Neural progenitor cell (in vitro differentiated cells): ENCODE data around the gene SMIM1. TPM values are rescaled to one million over a fixed set of nuclear protein-coding genes. Genes with fewer than 3 reads are reported as not detected.

Experiments used
- DNase-seq: peaks from one replicate; pipeline ENCODE4 v3.0.0-alpha.2; 2016; ENCODE audit warnings: low spot score
- H2AFZ ChIP-seq: fragments of 200-600 bp; sonication (generic); replicated peaks from 2 replicates; pipeline ENCODE4 v1.6.1; 2016; ENCODE audit warnings: antibody characterized with exemption
- H3F3A ChIP-seq: fragments of 200-600 bp; sonication (generic); 2 replicates; pipeline ENCODE4 v1.6.1; 2016; ENCODE audit warnings: antibody characterized with exemption, low read depth
- H3K27ac ChIP-seq: fragments of 200-600 bp; sonication (generic); 2 replicates; pipeline ENCODE4 v1.5.1; 2016; ENCODE audit warnings: mild to moderate bottlenecking
- H3K27me3 ChIP-seq: fragments of 200-600 bp; sonication (generic); 2 replicates; pipeline ENCODE4 v1.6.1; 2016; ENCODE audit warnings: mild to moderate bottlenecking, moderate library complexity
- H3K36me3 ChIP-seq: fragments of 200-600 bp; sonication (generic); 2 replicates; pipeline ENCODE4 v1.5.1; 2016
- H3K4me1 ChIP-seq: fragments of 200-600 bp; sonication (generic); 2 replicates; pipeline ENCODE4 v1.6.1; 2016; ENCODE audit warnings: mixed run types
- H3K4me2 ChIP-seq: fragments of 200-600 bp; sonication (generic); 2 replicates; pipeline ENCODE4 v1.6.1; 2016
- H3K4me3 ChIP-seq: fragments of 200-600 bp; sonication (generic); 2 replicates; pipeline ENCODE4 v1.5.1; 2016
- H3K79me2 ChIP-seq: fragments of 200-600 bp; sonication (generic); 2 replicates; pipeline ENCODE4 v1.6.1; 2016; ENCODE audit warnings: low read depth
- H3K9ac ChIP-seq: fragments of 200-600 bp; sonication (generic); 2 replicates; pipeline ENCODE4 v1.6.1; 2016
- H3K9me3 ChIP-seq: fragments of 200-600 bp; sonication (generic); 2 replicates; pipeline ENCODE4 v1.5.1; 2016; ENCODE audit warnings: low read depth
- H4K20me1 ChIP-seq: fragments of 200-600 bp; sonication (generic); 2 replicates; pipeline ENCODE4 v1.6.1; 2016; ENCODE audit warnings: low read depth
- H3K27ac Mint-ChIP-seq: 3 replicates; pipeline ENCODE4 v1.8.0; 2021; ENCODE audit warnings: mixed read lengths
- H3K27me3 Mint-ChIP-seq: 2 replicates; pipeline ENCODE4 v1.8.0; 2022; ENCODE audit warnings: low read depth, mild to moderate bottlenecking, inconsistent platforms, moderate library complexity, mixed read lengths; ENCODE audit not compliant: insufficient read depth
- H3K36me3 Mint-ChIP-seq: 3 replicates; pipeline ENCODE4 v1.8.0; 2021; ENCODE audit warnings: mixed read lengths
- H3K4me1 Mint-ChIP-seq: 3 replicates; pipeline ENCODE4 v1.8.0; 2021; ENCODE audit warnings: mixed read lengths
- H3K4me3 Mint-ChIP-seq: 3 replicates; pipeline ENCODE4 v1.8.0; 2021; ENCODE audit warnings: mild to moderate bottlenecking, moderate library complexity, mixed read lengths
- H3K9me3 Mint-ChIP-seq: 3 replicates; pipeline ENCODE4 v1.8.0; 2020; ENCODE audit warnings: mixed read lengths
- CTCF ChIP-seq: fragments of 200-600 bp; sonication (generic); IDR thresholded peaks from 2 replicates; pipeline ENCODE4 v1.5.1; 2017; ENCODE audit warnings: antibody characterized with exemption, mild to moderate bottlenecking
- EZH2 ChIP-seq: fragments of 200-600 bp; sonication (generic); IDR thresholded peaks from 2 replicates; pipeline ENCODE4 v1.6.1; 2017; ENCODE audit warnings: antibody characterized with exemption, mild to moderate bottlenecking, moderate library complexity
- EZH2phosphoT487 ChIP-seq: fragments of 200-600 bp; sonication (generic); IDR thresholded peaks from 2 replicates; pipeline ENCODE4 v1.6.1; 2017; ENCODE audit warnings: antibody characterized with exemption
- small RNA-seq: library from RNA; depleted of rRNA; stranded (forward); fragments of <200 nt; gene quantifications from one replicate; pipeline ENCODE3, GENCODE V24; 2015
- total RNA-seq: library from RNA; depleted of rRNA; stranded (reverse); fragments of >200 nt; gene quantifications from 2 replicates; pipeline ENCODE4 v1.2.3, GENCODE V29; 2015; ENCODE audit warnings: low replicate concordance

Gene SMIM1
- total RNA-seq, 1 donor from 2014 or later = not detected

- Histone ChIP-seq H3K27me3 (no peaks in the 10 kb centered on the region), H3F3A (no peaks in the 10 kb centered on the region), H3K4me2 (no peak overlapping the region), H3K9ac (no peak overlapping the region), H3K79me2 (no peaks in the 10 kb centered on the region), H3K4me3 (no peak overlapping the region), H3K4me1 (no peaks in the 10 kb centered on the region), H2AFZ (no peak overlapping the region), H3K27ac (no peak overlapping the region), H3K9me3 (no peaks in the 10 kb centered on the region), H4K20me1 (no peaks in the 10 kb centered on the region), H3K36me3 (no peaks in the 10 kb centered on the region)
- H3K9me3 Mint-ChIP-seq = no peaks in the 10 kb centered on the region
- no peak for TF ChIP-seq EZH2phosphoT487
- no peak for TF ChIP-seq EZH2
- no peak for TF ChIP-seq CTCF
- peaks cover 21% of the 10 kb centered on the region for H3K36me3 Mint-ChIP-seq
- no peak overlapping the region for H3K27ac Mint-ChIP-seq
- no peak overlapping the region for H3K4me3 Mint-ChIP-seq
- H3K4me1 Mint-ChIP-seq = peaks cover 14% of the 10 kb centered on the region
- H3K27me3 Mint-ChIP-seq = peaks cover 5% of the 10 kb centered on the region
- DNase-seq = no peak
Measured at GRCh38 chr1:3824650-3825049, 52.1 kb downstream of the SMIM1 start.

GRCh38 chr1:3825356-3825755 is 52.8 kb downstream of the SMIM1 start:
- Histone ChIP-seq H3K9me3 (no peaks in the 10 kb centered on the region), H3K79me2 (no peaks in the 10 kb centered on the region), H3K4me1 (no peaks in the 10 kb centered on the region), H3K4me2 (no peak overlapping the region), H4K20me1 (no peaks in the 10 kb centered on the region), H3F3A (no peaks in the 10 kb centered on the region), H3K27me3 (no peaks in the 10 kb centered on the region), H3K9ac (no peak overlapping the region), H3K36me3 (no peaks in the 10 kb centered on the region), H3K4me3 (no peak overlapping the region), H3K27ac (no peak overlapping the region), H2AFZ (no peak overlapping the region)
- peaks cover 3% of the 10 kb centered on the region for H3K27me3 Mint-ChIP-seq
- DNase-seq = no peak
- no peak overlapping the region for H3K4me3 Mint-ChIP-seq
- H3K4me1 Mint-ChIP-seq = peaks cover 14% of the 10 kb centered on the region
- peaks cover 23% of the 10 kb centered on the region for H3K36me3 Mint-ChIP-seq
- no peak for TF ChIP-seq CTCF
- no peak for TF ChIP-seq EZH2phosphoT487
- TF ChIP-seq EZH2 = no peak
- H3K27ac Mint-ChIP-seq = no peak overlapping the region
- H3K9me3 Mint-ChIP-seq = no peaks in the 10 kb centered on the region

Small RNA genes lying within 50 kb of the gene (small RNA-seq; reads per million reads assigned to genes)
- not detected for gene RF02197
- not detected for gene RN7SL574P

Other genes starting within 250 kb of the SMIM1 start
- 1.7 and 25.6 TPM in 2 replicates for gene MEGF6, start 161.2 kb upstream of the SMIM1 start, total RNA-seq
- 10.6 and 11.5 TPM in 2 replicates for gene TPRG1L, start 147.7 kb upstream of the SMIM1 start, total RNA-seq
- 12.0 and 18.8 TPM in 2 replicates for gene WRAP73, start 122.6 kb upstream of the SMIM1 start, total RNA-seq
- gene TP73, start 120.2 kb upstream of the SMIM1 start, total RNA-seq = 0.31 TPM in 1 of 2 replicates, not detected in the other
- gene CCDC27, start 20.3 kb upstream of the SMIM1 start, total RNA-seq = not detected in 2 replicates
- 32.5 and 51.0 TPM in 2 replicates for gene LRRC47, start 23.7 kb downstream of the SMIM1 start, total RNA-seq
- 12.9 and 13.2 TPM in 2 replicates for gene CEP104, start 84.5 kb downstream of the SMIM1 start, total RNA-seq
- 4.8 and 9.0 TPM in 2 replicates for gene DFFB, start 84.7 kb downstream of the SMIM1 start, total RNA-seq
- gene C1orf174, start 127.5 kb downstream of the SMIM1 start, total RNA-seq = 31.3 and 36.5 TPM in 2 replicates